Measurements from ENCODE around the gene EREG. TPM values are rescaled to one million over a fixed set of nuclear protein-coding genes. Genes with fewer than 3 reads are reported as not detected.
"Not testable (repeated sequence)": the region's sequence is repeated elsewhere in the genome, so short reads cannot be mapped to it uniquely, and the experiment has no call there.

The EREG gene
- total and polyA plus RNA-seq, 2 donors = 0.16 to 0.38 TPM

GRCh38 chr4:74330295-74330750 lies 34.6 kb upstream of the EREG start:
- no peaks in the 10 kb centered on the region for H3K4me1 ChIP-seq (ENCODE audit: insufficient read depth)
- no peak overlapping the region for H3K27ac ChIP-seq (ENCODE audit: low read depth)
- H3K36me3 ChIP-seq (ENCODE audit: insufficient read depth) = no peaks in the 10 kb centered on the region
- no peak for DNase-seq (ENCODE audit: extremely low spot score)
- H3K4me3 ChIP-seq (ENCODE audit: low read depth, low read length) = no peak overlapping the region
- 55% methylated on average over 9 of the region's 9 CpGs for WGBS

GRCh38 chr4:74331252-74331651 lies 33.7 kb upstream of the EREG start:
- Histone ChIP-seq H3K36me3 (ENCODE audit: insufficient read depth) (no peaks in the 10 kb centered on the region), H3K4me1 (ENCODE audit: insufficient read depth) (no peaks in the 10 kb centered on the region), H3K4me3 (ENCODE audit: low read depth, low read length) (no peak overlapping the region), H3K27ac (ENCODE audit: low read depth) (no peak overlapping the region)
- 68% methylated on average over 2 of the region's 2 CpGs for WGBS
- DNase-seq (ENCODE audit: extremely low spot score) = no peak

GRCh38 chr4:74331944-74332343 lies 33.0 kb upstream of the EREG start:
- Histone ChIP-seq H3K4me1 (ENCODE audit: insufficient read depth) (no peaks in the 10 kb centered on the region), H3K27ac (ENCODE audit: low read depth) (no peak overlapping the region), H3K36me3 (ENCODE audit: insufficient read depth) (no peaks in the 10 kb centered on the region), H3K4me3 (ENCODE audit: low read depth, low read length) (no peak overlapping the region)
- DNase-seq (ENCODE audit: extremely low spot score) = no peak

- no peak for DNase-seq (ENCODE audit: extremely low spot score)
- Histone ChIP-seq H3K27ac (ENCODE audit: low read depth) (no peak overlapping the region), H3K36me3 (ENCODE audit: insufficient read depth) (no peaks in the 10 kb centered on the region), H3K4me3 (ENCODE audit: low read depth, low read length) (no peak overlapping the region), H3K4me1 (ENCODE audit: insufficient read depth) (no peaks in the 10 kb centered on the region)
- WGBS = 83% methylated on average over 7 of the region's 7 CpGs
Measured at GRCh38 chr4:74334636-74335035, 30.3 kb upstream of the EREG start.

GRCh38 chr4:74335341-74336021 lies 29.5 kb upstream of the EREG start:
- Histone ChIP-seq H3K27ac (ENCODE audit: low read depth) (no peak overlapping the region), H3K36me3 (ENCODE audit: insufficient read depth) (no peaks in the 10 kb centered on the region), H3K4me3 (ENCODE audit: low read depth, low read length) (no peak overlapping the region), H3K4me1 (ENCODE audit: insufficient read depth) (no peaks in the 10 kb centered on the region)
- DNase-seq (ENCODE audit: extremely low spot score) = no peak
- WGBS = 75% methylated on average over 5 of the region's 5 CpGs

GRCh38 chr4:74338792-74339333 lies 26.1 kb upstream of the EREG start:
- 55% methylated on average over 4 of the region's 4 CpGs for WGBS
- DNase-seq (ENCODE audit: extremely low spot score) = no peak
- no peaks in the 10 kb centered on the region for H3K4me1 ChIP-seq (ENCODE audit: insufficient read depth)
- H3K36me3 ChIP-seq (ENCODE audit: insufficient read depth) = no peaks in the 10 kb centered on the region
- H3K27ac ChIP-seq (ENCODE audit: low read depth) = no peak overlapping the region
- H3K4me3 ChIP-seq (ENCODE audit: low read depth, low read length) = no peak overlapping the region

GRCh38 chr4:74339501-74339900 lies 25.4 kb upstream of the EREG start:
- H3K4me3 ChIP-seq (ENCODE audit: low read depth, low read length) = no peak overlapping the region
- H3K4me1 ChIP-seq (ENCODE audit: insufficient read depth) = no peaks in the 10 kb centered on the region
- no peak overlapping the region for H3K27ac ChIP-seq (ENCODE audit: low read depth)
- no peak for DNase-seq (ENCODE audit: extremely low spot score)
- H3K36me3 ChIP-seq (ENCODE audit: insufficient read depth) = no peaks in the 10 kb centered on the region

GRCh38 chr4:74340421-74340820 lies 24.5 kb upstream of the EREG start:
- not testable (repeated sequence) for DNase-seq (ENCODE audit: extremely low spot score); H3K4me3 ChIP-seq (ENCODE audit: low read depth, low read length)

GRCh38 chr4:74344031-74344430 lies 20.9 kb upstream of the EREG start:
- Histone ChIP-seq H3K4me3 (ENCODE audit: low read depth, low read length) (no peak overlapping the region), H3K4me1 (ENCODE audit: insufficient read depth) (no peaks in the 10 kb centered on the region), H3K27ac (ENCODE audit: low read depth) (no peak overlapping the region), H3K36me3 (ENCODE audit: insufficient read depth) (no peaks in the 10 kb centered on the region)
- 76% methylated on average over 1 of the region's 1 CpG for WGBS
- DNase-seq (ENCODE audit: extremely low spot score) = no peak

More at GRCh38 chr4:74340421-74340820, 24.5 kb upstream of the EREG start:
- H3K36me3 ChIP-seq (ENCODE audit: insufficient read depth); H3K4me1 ChIP-seq (ENCODE audit: insufficient read depth); H3K27ac ChIP-seq (ENCODE audit: low read depth): not testable (repeated sequence)

- Histone ChIP-seq H3K4me1 (ENCODE audit: insufficient read depth) (no peaks in the 10 kb centered on the region), H3K27ac (ENCODE audit: low read depth) (no peak overlapping the region), H3K4me3 (ENCODE audit: low read depth, low read length) (no peak overlapping the region), H3K36me3 (ENCODE audit: insufficient read depth) (no peaks in the 10 kb centered on the region)
- no peak for DNase-seq (ENCODE audit: extremely low spot score)
- WGBS = 56% methylated on average over 4 of the region's 4 CpGs
Measured at GRCh38 chr4:74353858-74354257, 11.1 kb upstream of the EREG start.

GRCh38 chr4:74357965-74358364 lies 7.0 kb upstream of the EREG start:
- Histone ChIP-seq H3K4me3 (ENCODE audit: low read depth, low read length) (no peak overlapping the region), H3K4me1 (ENCODE audit: insufficient read depth) (no peaks in the 10 kb centered on the region), H3K27ac (ENCODE audit: low read depth) (no peak overlapping the region), H3K36me3 (ENCODE audit: insufficient read depth) (no peaks in the 10 kb centered on the region)
- no peak for DNase-seq (ENCODE audit: extremely low spot score)
- 75% methylated on average over 1 of the region's 1 CpG for WGBS

- WGBS = 66% methylated on average over 4 of the region's 4 CpGs
- DNase-seq (ENCODE audit: extremely low spot score) = no peak
- Histone ChIP-seq H3K36me3 (ENCODE audit: insufficient read depth) (no peaks in the 10 kb centered on the region), H3K4me3 (ENCODE audit: low read depth, low read length) (no peak overlapping the region), H3K4me1 (ENCODE audit: insufficient read depth) (no peaks in the 10 kb centered on the region), H3K27ac (ENCODE audit: low read depth) (no peak overlapping the region)
Measured at GRCh38 chr4:74361671-74362070, 3.3 kb upstream of the EREG start.

- no peak for DNase-seq (ENCODE audit: extremely low spot score)
- no peak overlapping the region for H3K4me3 ChIP-seq (ENCODE audit: low read depth, low read length)
- no peaks in the 10 kb centered on the region for H3K4me1 ChIP-seq (ENCODE audit: insufficient read depth)
- H3K27ac ChIP-seq (ENCODE audit: low read depth) = no peak overlapping the region
- no peaks in the 10 kb centered on the region for H3K36me3 ChIP-seq (ENCODE audit: insufficient read depth)
- WGBS = 93% methylated on average over 3 of the region's 3 CpGs
Measured at GRCh38 chr4:74362347-74362746, 2.6 kb upstream of the EREG start.

- H3K4me3 ChIP-seq (ENCODE audit: low read depth, low read length) = no peak overlapping the region
- DNase-seq (ENCODE audit: extremely low spot score) = no peak
- no peak overlapping the region for H3K27ac ChIP-seq (ENCODE audit: low read depth)
- H3K36me3 ChIP-seq (ENCODE audit: insufficient read depth) = no peaks in the 10 kb centered on the region
- WGBS = 52% methylated on average over 8 of the region's 8 CpGs
- no peaks in the 10 kb centered on the region for H3K4me1 ChIP-seq (ENCODE audit: insufficient read depth)
Measured at GRCh38 chr4:74364256-74364651, 691 bp upstream of the EREG start.

GRCh38 chr4:74365761-74366160 lies 816 bp downstream of the EREG start:
- no peak overlapping the region for H3K27ac ChIP-seq (ENCODE audit: low read depth)
- 11% methylated on average over 11 of the region's 11 CpGs for WGBS
- no peaks in the 10 kb centered on the region for H3K4me1 ChIP-seq (ENCODE audit: insufficient read depth)
- H3K4me3 ChIP-seq (ENCODE audit: low read depth, low read length) = no peak overlapping the region
- H3K36me3 ChIP-seq (ENCODE audit: insufficient read depth) = no peaks in the 10 kb centered on the region
- no peak for DNase-seq (ENCODE audit: extremely low spot score)

Data from urinary bladder (tissue), 4 donors.